ENCODE measurements around the gene SSH2.
A peak's percentile ranks its signal among the peaks of the same experiment; 100 is the strongest.
"Not testable (repeated sequence)": the region's sequence is repeated elsewhere in the genome, so short reads cannot be mapped to it uniquely, and the experiment has no call there.

Gene SSH2

GRCh38 chr17:29835435-29836351 is 94.3 kb downstream of the SSH2 start:
- peak; percentile 40 for DNase-seq

DNA sequence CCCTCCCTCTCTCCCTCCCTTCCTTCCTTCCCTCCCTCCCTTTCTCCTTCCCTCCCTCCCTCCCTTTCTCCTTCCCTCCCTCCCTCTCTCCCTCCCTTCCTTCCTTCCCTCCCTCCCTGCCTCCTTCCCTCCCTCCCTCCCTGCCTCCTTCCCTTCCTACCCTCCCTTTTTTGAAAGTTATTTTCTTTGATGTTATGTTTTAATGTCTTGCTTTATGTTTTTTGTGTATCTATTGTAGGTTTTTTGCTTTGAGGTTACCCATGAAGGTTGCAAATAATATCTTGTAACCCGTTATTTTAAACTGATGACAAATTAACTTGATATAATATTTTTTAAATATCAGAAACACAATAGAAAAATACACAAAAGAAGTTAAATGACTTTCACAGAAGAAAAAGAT is 96.2 kb downstream of the SSH2 start:
- DNase-seq, result no peak

- DNase-seq, result no peak
These were observed 101.2 kb downstream of the SSH2 start for GRCh38 chr17:29828676-29829284.

GRCh38 chr17:29827179-29827578 is 102.8 kb downstream of the SSH2 start:
- no peak for DNase-seq

- DNase-seq, result no peak
These were observed 103.8 kb downstream of the SSH2 start for GRCh38 chr17:29826114-29826692.

GRCh38 chr17:29825604-29826003 is 104.4 kb downstream of the SSH2 start:
- no peak for DNase-seq

GRCh38 chr17:29821897-29822296 is 108.1 kb downstream of the SSH2 start:
- DNase-seq, result no peak

DNA sequence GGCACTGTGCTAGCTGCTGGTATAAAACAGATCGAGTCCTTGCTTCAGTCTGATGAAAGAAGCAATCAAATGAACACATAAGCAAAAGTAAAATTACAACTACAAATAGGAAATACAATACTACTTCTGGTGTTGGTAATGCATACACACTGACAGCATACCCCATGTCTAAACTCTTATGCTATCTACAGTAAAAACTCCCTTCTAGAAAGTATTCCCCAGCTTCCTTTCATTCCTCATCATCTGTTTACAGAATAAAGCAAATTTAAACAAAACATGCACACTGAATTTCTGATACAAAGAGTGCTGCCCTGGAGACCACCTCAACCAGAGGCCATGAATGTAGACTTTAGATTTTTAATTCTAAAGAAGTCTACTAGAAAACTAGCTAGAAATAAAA is 109.6 kb downstream of the SSH2 start:
- DNase-seq, result no peak

DNA sequence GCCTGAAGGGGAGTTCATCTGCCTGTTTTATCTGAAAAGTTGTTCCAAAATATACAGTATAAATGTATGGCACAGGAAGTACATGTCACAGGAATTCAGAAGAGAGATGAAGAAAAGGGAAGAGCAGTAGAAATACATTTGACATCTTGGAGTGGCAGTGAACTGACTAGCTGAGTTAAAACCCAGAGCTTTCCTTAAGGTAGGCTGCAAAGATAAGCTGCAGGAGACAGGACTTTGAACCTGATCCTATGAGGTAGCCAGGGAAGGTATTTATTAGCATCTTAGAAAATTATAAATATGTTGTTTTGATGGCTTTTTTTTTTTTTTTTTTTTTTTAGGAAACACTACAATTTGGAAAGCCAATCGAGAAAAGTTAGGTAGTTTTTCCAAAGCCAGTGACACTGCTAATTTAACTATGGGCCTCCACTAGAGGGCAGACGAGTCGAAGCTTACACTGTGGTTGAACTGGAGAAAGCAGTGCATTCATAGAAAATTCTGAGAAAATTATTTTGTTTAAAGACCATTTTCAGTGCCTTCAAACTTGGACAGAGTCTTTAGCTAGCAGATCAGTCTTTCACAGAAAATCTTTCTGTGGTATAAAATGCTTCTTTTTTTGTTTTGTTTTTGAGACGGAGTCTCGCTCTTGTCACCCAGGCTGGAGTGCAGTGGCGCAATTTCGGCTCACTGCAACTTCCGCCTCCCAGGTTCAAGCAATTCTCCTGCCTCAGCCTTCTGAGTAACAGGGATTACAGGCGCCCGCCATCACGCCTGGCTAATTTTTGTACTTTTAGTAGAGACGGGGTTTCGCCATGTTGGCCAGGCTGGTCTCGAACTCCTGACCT is 122.3 kb downstream of the SSH2 start:
- peak; percentile 67 for DNase-seq

DNA sequence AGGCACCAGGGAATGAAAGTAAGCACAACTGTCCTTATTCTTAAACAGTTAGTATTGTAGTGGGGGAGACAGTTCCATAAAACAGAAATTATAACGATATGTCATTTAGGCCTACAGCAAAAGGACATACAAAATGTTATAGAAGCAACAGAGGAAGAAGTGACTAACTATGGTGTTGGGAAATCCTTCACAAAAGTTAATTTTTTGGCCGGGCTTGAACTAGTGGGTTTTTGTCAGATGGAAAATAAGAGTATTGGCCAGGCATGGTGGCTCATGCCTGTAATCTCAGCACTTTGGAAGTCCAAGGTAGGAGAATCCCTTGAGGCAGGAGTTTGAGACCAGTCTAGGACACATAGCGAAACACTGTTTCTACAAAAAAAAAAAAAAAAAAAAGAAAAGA is 127.8 kb downstream of the SSH2 start:
- no peak for DNase-seq

GRCh38 chr17:29800457-29800856 is 129.6 kb downstream of the SSH2 start:
- no peak for DNase-seq

DNA sequence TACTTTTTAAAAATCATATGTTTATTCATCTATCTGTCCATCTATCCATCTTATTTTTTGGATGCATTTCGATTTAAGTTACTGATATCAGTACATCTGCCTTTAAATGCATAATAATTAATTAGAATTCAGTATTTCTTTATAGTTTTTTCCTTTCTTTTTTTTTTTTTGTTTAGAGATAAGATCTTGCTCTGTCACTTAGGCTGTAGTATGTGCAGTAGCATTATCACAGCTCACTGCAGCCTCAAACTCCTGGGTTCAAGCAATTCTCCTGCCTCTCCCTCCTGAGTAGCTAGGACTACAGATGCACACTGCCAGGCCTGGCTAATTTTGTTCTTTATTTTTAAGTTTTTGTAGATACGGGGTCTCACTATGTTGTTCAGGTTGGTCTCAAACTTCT is 133.4 kb downstream of the SSH2 start:
- DNase-seq, result no peak

GRCh38 chr17:29793501-29793900 is 136.5 kb downstream of the SSH2 start:
- no peak for DNase-seq

- no peak for DNase-seq
These were observed 138.5 kb downstream of the SSH2 start for GRCh38 chr17:29791336-29792080.

GRCh38 chr17:29789196-29790170 is 140.5 kb downstream of the SSH2 start:
- DNase-seq, result no peak

DNA sequence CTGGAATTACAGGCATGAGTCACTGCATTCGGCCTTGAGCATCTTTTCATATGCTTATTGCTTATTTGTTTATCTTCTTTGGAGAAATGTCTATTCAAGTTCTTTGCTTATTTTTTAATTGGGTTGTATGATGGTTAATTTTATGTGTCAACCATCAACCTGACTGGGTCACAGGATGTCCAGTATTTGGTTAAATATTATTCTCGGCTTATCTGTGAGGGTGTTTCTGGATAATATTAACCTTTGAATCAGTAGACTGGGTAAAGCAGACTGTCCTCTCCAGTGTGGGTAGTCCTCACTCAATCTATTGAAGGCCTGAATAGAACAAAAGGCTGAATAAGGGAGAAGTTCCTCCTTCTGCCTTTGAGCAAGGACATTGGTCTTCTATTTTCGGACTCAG is 142.0 kb downstream of the SSH2 start:
- DNase-seq, result no peak

DNA sequence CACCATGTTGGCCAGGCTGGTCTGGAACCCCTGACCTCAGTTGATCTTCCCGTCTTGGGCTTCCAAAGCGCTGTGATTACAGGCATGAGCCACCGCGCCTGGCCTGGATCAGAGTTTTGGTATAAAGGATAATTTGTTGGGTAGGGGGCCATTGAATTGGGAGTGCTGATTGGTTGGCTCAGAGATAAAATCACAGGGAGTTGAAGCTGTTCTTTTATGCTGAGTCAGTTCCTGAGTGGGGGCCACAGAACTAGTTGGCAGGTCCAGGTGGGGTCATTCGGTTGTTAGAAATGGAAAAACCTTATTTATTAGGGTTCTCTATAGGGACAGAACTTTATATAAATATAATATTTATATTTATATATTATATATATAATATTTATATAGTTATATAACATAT is 147.1 kb downstream of the SSH2 start:
- no peak for DNase-seq

GRCh38 chr17:29779812-29780190 is 150.2 kb downstream of the SSH2 start:
- DNase-seq, result not testable (repeated sequence)

DNA sequence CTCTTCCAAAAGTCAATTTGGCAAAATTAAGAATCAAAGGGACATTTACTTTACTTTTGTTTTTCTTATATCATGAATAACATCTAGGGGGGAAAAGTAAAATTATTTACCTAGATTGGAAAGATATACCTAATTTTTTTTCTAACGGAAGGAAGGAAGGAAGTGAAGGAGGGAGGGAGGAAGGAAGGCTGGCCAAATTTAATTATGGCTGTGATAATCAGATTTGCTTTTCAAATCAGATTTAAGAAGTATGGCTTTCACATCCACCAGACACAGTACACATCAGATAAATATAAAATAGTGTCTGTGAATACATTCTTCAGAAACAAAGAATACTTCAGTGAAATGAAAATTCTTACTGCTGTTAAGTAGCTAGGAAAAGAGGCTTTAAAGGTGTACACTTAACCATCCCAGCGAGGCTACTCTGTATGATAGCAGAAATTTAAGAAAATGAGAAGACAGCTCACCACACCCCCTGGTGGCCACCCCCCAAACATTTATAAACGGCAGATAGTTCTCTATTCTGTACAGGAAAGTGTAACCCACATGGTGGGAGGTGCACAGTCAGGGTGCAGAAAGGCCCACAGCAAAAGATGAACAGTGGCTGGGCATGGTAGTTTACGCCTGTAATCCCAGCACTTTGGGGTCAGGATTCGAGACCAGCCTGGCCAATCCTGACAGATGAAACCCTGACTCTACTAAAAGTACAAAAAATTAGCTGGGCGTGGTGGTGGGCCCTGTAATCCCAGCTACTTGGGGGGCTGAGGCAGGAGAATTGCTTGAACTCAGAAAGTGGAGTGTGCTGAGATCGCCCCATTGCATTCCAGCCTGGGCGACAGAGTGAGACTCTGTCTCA is 150.8 kb downstream of the SSH2 start:
- DNase-seq, result peak; percentile 47

- DNase-seq, result no peak
These were observed 152.4 kb downstream of the SSH2 start for GRCh38 chr17:29777663-29778062.
